ENCODE measurements around the gene CEMIP.

GRCh38 chr15:80754014-80754413 is 25.2 kb upstream of the CEMIP start:
- TF ChIP-seq EZH2 (IDR thresholded peaks at IDR 0.05; ENCODE audit: insufficient read depth, low read length) (no peak), CTCF (IDR thresholded peaks at IDR 0.05; ENCODE audit: insufficient read depth, low read depth, low read length) (no peak)
